ENCODE measurements around the gene OR10G3. TPM values are rescaled to one million over a fixed set of nuclear protein-coding genes. Genes with fewer than 3 reads are reported as not detected.

OR10G3 gene, protein sequence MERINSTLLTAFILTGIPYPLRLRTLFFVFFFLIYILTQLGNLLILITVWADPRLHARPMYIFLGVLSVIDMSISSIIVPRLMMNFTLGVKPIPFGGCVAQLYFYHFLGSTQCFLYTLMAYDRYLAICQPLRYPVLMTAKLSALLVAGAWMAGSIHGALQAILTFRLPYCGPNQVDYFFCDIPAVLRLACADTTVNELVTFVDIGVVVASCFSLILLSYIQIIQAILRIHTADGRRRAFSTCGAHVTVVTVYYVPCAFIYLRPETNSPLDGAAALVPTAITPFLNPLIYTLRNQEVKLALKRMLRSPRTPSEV
- total RNA-seq (2022; extraction: Qiagen RNA extraction; ENCODE audit: low read depth) = not detected in 5 replicates

GRCh38 chr14:21579976-21580375 is at the start of gene OR10G3:
OR10G3 (minus strand) TSS chr14:21580076; CDS start chr14:21570744, 9,332 bp downstream.

DNA sequence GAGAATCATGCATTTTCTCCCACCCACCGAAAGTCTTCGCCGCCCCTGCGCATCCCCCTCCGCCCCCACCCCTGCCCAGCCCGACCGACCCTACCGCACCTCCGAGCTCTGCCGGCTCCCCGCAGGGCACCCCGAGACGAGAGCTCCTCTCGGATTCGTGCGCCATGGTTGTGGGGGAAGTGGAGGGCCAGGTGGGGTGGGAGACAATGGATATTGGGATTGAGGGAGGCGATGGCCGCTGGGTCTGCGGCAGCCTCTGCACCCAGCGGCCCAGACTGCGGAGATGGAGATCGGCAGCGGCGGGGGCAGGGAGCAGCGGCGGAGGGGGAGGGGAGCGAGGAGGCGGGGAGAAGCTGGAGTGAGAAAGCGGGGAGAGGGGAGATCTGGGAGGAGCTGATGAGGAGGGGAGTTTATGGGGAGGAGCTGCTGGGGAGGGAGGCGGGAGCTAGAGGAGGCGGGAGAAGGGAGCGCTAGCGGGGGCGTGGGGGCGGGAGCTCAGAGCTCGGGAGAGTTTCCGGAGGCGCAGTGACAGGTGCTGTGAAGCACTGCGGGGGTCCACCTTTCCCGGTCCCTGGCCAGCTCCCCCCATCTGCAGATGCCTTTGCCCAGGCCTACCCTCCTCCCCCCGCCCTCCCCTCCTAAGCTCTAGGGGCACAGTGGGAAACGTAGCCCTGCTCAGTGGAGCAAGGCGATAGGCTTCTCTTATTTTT is 53.8 kb downstream of the OR10G3 start, which contains the start of gene SALL2:
Gene SALL2, minus strand, starts transcription at position 385 of the 710 bp plus-strand sequence. Its CDS starts 219 bp downstream, at position 166.

Other genes starting within 250 kb of the OR10G3 start
- 103 to 133 TPM (median 108 TPM) in 5 replicates for gene SUPT16H, start 196.1 kb downstream of the OR10G3 start, total RNA-seq (2022; extraction: Qiagen RNA extraction; ENCODE audit: low read depth)
- 38.5 to 43.6 TPM (median 42.0 TPM) in 5 replicates for gene CHD8, start 124.0 kb downstream of the OR10G3 start, total RNA-seq (2022; extraction: Qiagen RNA extraction; ENCODE audit: low read depth)
- gene RAB2B, start 103.1 kb downstream of the OR10G3 start, total RNA-seq (2022; extraction: Qiagen RNA extraction; ENCODE audit: low read depth) = 12.7 to 15.7 TPM (median 14.4 TPM) in 5 replicates
- gene TOX4, start 102.9 kb downstream of the OR10G3 start, total RNA-seq (2022; extraction: Qiagen RNA extraction; ENCODE audit: low read depth) = 59.5 to 73.5 TPM (median 68.8 TPM) in 5 replicates
- gene METTL3, start 68.7 kb downstream of the OR10G3 start, total RNA-seq (2022; extraction: Qiagen RNA extraction; ENCODE audit: low read depth) = 46.3 to 56.0 TPM (median 54.7 TPM) in 5 replicates
- 0.63 to 1.6 TPM (median 1.1 TPM) in 5 replicates for gene SALL2, start 53.7 kb downstream of the OR10G3 start, total RNA-seq (2022; extraction: Qiagen RNA extraction; ENCODE audit: low read depth)
- not detected in 5 replicates for gene OR10G2, start 54.9 kb upstream of the OR10G3 start, total RNA-seq (2022; extraction: Qiagen RNA extraction; ENCODE audit: low read depth)
- not detected in 5 replicates for gene OR4E2, start 73.8 kb upstream of the OR10G3 start, total RNA-seq (2022; extraction: Qiagen RNA extraction; ENCODE audit: low read depth)
- gene OR4E1, start 93.7 kb upstream of the OR10G3 start, total RNA-seq (2022; extraction: Qiagen RNA extraction; ENCODE audit: low read depth) = not detected in 5 replicates

All from A549 treated with CpdA at 1 μM for 4 hours (cell line).